NCI-H1436 (cell line): ENCODE data around the gene KY.

Experiments used
- DNase-seq: peaks from one replicate; lab custom pipeline; 2025; lab: John Stamatoyannopoulos, UW

The KY gene, protein sequence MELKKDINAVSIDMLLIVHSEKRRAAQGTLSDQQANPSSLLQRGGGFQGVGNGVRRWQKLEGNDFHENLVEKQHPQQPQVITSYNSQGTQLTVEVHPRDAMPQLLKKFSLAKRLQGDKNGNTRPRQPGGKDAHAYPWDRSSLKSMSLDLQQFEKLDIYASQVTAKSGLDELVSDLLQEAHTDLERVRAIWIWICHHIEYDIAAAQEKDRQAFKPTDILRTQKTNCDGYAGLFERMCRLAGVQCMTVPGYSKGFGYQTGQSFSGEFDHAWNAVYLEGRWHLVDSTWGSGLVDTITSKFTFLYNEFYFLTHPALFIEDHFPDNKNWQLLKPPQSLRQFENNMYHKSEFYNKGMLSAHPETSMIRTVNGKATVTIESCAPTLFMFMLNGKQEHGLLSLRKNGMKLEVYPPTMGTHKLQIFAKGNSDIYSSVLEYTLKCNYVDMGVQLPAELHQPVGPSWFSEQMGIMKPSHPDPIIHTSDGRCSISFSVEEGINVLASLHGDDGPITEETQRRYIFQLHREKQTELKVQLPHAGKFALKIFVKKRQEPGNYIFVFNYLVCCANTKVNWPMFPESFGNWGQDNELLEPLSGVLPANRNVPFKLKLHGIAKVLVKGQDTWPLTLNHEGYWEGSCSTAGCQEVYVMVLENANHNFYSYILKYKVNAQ

GRCh38 chr3:134650431-134651346 lies at the start of gene KY:
Gene KY (minus strand): TSS chr3:134651022. CDS start chr3:134650960, 62 bp downstream.
- DNase-seq, result peak; percentile 53

DNA sequence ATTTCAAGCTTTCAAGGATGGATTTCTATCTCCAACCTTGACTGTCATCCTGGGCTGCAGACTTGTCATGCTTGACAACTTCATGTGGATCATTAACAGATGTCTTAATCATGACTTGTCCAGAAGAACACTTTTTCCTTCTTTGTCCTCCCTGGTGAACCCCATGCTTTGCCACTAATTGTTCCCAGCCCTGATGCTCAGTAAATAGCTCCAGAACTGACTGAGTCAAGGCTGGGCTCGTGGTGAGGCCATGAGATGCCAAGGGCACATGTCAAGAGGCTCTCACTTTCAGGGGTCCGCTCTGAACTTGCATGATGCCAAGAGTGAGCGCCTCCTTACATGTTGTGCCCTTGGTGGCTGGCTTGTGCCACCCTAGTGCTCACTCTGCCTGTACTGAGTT lies 48.9 kb upstream of the KY start:
- no peak for DNase-seq

DNA sequence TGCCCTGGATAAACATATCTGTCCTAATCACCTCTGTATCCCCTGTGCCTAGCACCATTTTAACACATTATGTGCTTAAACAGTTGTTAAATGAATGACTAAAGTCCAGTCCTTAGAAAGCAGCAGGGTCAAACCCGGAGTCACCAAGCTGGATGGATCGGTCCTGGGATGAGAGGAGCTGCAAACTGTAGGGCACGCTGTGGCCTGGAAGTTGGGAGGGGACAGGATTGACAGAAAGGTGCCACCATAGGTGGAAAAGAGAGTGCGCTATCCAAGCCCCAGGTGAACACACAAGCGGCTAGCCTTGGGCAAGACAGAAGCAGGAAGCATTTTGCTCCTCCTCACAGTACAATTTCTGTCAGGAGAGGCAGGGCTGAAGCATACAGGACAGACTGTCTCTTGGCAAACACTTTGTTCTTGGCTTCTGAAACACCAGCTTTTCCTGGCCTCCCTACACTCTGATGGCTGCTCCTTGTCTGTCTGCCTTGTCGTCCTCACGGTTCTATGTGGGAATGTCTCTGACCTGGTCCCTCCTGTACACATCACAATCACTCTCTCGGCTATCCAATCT lies 48.4 kb upstream of the KY start:
- no peak for DNase-seq

DNA sequence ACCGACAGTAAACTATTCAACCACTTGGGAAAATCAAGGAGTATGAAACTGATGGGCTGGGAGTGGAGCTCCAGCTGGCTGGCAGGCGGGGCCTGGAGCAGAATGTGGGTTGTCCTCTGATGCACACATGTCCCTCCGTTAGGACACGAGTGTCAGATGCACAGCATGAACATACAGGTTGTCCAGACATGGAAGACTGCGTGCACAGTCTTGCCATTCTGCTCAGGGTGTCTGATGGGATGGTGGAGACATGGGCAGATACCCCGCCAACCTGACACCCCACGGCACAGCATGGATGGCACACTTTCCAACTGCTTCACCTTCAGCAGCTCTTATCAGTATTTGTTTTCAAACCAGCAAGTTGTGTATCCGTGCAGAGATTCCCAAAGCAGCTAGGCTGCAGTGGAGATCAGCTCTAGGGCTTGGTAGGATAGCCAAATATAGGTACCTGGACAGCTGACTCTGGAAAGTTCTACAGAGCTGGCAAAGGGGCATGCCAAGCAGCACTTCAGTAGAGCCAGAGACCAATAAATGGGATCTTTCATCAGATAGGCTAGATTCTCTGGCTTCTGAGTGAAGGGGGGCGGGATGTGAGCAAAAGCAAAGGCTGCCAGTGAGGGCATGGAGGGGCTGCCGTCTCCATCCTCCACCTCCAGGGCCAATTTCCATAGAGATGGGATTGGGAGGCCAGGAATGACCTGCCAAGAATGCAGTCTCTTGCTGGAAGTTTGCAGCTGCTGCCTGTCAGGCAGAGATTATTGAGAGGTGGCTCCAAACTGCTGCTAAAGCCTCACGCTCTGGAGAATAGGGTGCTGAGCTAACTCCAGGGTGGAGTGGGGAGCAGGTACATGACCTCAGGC lies 47.2 kb upstream of the KY start:
- DNase-seq, result no peak

GRCh38 chr3:134696155-134696554 lies 45.3 kb upstream of the KY start:
- no peak for DNase-seq

DNA sequence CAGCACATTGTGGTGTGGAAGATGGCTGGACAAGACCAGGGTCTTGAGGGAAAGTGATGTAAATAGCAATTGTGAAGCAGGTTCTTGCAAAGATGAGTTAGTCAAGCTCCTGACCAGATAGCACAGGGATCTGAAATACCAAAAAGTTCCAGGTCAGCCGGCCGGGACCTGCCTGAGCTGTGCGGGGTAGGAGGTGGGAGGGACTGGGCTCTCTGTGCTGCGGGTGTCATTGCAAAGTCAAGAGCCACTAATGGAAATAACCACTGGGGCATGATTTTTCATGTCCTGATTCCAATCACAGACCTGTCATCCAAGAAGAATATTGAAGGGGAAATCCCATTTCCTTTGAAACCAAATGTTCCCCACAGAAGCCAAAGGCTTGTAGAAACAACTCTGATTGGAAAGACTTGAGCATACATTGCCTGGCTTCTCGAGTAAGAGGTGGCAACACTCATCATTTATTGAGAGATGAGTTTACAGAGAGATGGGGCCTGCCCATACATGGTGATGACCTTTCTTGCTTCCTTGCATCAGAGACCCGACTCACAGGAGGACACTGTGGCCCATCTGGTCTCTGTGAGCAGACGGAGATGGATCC lies 44.2 kb upstream of the KY start:
- DNase-seq, result no peak

- no peak for DNase-seq
Observed at GRCh38 chr3:134694466-134694865, 43.6 kb upstream of the KY start.

DNA sequence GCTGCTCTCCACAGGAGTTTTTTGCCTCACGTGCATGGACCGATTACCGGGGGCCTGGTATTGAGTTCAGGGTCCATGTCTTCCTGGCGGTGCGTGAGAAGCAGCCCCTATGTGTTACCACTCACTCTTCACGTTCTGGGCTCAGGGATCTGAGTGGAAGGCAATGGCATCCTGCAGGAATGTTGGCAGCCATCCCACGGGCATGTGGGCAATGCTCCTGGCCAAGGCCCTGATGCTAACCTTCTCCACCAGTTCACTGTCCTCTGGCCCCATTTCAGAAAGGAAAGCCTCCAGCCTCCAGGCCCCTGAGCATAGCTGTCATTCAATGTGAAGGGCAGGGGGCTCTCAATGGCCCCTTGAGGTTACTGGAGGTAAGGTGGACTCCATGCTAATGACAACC lies 43.0 kb upstream of the KY start:
- no peak for DNase-seq

- DNase-seq, result no peak
Observed at GRCh38 chr3:134693226-134693625, 42.4 kb upstream of the KY start.

DNA sequence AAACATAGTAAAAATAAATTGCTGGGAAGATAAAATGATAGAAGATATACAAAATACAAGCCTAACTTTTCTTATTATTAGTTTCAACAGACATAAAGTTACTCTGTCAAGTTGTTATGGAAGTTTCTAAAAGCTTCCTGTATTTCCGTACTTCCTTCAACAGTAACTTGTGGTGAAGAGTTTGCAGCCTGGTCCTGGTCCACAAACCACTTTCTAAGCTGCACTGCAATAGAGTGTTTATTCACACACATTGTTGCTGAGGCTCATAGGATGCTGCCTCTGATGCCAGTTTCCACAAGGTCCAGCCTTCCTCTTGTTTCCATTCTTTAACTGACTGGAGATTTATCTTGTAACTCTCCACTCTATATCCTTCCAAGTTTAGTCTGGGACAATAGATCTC lies 39.4 kb upstream of the KY start:
- DNase-seq, result no peak

DNA sequence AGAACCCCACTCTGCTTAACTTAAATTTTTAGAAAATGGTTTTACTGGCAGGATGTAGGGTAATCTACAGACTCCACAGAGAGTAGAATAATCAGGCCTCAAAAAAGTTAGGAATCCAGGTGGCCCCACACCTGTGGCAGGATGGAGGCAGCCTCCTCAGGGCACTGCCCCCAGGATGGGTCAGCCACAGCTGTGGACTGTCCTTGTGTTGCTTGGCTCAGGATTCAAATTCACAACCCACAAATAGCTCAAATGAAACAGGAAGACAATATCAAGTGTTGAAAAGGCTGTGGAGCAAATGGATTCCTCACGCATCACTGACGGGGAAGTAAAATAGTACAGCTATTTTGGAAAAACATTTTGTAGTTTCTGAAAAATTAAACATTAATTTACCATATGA lies 36.8 kb upstream of the KY start:
- DNase-seq, result no peak

- DNase-seq, result no peak
Observed at GRCh38 chr3:134685929-134686802, 35.3 kb upstream of the KY start.

DNA sequence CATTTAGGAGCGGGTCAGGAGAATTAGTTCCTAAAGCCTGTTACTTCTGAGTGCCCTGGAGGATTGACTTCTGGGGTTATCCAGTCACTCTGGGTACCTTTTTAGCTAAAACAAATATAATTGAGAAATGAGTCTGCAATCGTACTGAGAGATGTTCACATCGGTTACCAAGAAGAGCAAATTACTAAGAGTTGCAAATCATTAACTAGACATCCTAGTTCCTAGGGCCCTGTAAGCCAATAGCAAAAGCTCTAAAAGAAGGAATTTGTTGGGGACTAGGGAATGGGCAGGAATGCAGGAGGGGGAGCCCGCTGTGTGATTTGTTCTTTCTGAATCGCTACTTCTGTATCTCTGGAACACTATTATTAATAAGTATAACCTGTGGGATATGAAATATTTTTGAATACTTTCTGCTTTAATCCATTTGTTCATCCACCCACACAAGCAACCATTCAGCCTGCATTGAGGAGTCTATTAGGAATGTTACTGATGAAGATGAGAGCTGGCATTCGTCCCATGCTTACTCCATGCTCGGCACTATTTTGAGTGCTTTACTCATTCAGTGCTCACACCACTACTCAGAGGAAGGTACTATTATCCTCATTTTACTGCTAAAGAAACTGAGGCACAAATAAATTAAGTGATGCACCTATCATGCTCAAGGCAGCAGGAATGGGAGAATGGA lies 31.5 kb upstream of the KY start:
- DNase-seq, result no peak

DNA sequence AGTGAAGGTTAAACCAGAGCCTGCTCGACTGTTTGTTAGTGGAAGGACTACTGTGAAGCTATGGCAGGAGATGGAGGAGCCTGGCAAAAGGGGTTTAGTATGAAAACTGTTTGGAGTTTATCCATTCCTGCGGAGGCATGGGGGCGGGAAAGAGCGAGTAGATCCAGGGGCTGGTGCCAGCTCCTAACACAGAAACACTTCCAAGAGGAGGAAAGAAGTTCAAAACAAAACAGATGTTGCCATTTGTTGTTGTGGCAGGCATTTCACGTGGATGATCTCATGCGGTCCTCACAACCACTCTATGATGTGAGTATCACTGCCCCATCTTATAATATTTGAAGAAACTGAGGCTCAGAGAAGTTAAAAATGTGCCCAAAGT lies 30.7 kb upstream of the KY start:
- DNase-seq, result no peak

DNA sequence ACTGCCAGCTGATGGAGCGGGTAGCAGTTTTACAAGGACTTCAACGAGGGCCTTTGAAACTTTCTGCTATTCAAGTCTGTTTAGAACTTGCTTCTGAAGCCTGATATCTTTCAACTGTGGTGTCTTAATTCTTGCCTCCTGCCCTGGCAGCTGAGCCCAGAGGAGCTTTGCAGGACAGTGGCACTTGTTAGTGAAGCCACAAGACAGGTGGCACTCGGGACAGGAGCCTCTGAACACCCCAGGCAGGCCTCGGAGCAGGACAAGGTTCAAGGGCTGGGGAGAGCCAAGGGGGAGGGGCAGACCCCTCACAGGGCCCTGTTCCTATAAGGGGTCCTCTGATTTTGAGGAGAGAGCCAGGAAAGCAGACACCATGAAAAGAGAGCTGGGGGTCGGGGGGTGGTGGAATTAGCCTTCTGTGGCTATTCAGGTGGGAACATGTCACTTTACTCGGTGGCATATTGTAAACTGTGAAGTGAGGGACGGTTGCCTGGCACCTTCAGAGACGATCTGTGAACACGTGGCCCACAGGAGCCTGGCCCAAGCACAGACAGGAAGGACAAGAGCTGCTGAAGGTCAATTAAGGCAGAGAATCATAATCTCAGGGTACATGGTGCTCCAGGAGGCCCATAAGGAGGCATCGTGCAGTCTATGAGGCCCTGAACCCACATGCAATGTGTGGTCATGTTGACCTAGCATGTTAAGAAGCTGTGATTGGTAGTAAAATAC lies 30.1 kb upstream of the KY start:
- DNase-seq, result no peak

DNA sequence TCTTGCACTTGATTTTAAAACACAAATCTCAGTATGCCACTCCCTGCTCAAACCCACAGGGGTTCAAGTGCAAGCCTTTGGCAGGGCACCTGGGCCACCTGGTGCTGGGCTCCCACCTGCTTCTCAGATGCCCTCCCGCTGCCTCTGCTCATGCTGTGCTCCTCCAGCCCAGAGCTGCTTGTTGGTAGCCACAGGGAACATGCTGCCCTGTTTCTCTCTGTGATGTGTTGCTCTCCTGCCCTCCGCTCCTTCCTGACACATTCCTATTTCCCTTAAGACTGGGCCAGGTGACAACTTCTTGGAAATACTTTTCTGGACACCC lies 27.1 kb upstream of the KY start:
- DNase-seq, result no peak

GRCh38 chr3:134677196-134677986 lies 26.6 kb upstream of the KY start:
- DNase-seq, result no peak

DNA sequence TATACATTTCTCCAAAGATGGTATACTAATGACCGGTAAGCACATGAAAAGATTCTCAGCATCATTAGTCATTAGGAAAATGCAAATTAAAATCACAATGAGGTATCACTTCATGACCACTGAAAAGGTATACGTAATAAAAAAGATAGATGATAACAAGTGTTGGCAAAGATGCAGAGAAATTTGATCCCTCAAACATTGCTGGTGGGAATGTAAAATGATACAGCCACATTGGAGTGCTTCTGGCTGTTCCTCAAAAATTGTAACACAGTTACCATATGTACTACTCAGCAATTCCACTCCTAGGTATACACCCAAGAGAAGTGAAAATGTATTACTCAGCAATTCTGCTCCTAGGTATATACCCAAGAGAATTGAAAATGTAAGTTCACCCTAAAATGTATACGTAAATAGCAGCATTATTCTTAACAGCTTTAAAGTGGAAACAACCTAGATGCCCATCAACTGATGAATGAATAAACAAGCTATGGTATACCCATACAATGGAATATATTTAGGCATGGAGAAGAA lies 25.0 kb upstream of the KY start:
- DNase-seq, result no peak
